Measurements from ENCODE around the gene C1RL. TPM values are rescaled to one million over a fixed set of nuclear protein-coding genes. Genes with fewer than 3 reads are reported as not detected.
"Not testable (repeated sequence)": the region's sequence is repeated elsewhere in the genome, so short reads cannot be mapped to it uniquely, and the experiment has no call there.

The C1RL gene
- total RNA-seq, 1 donor from 2014 or later = 26.6 TPM

DNA sequence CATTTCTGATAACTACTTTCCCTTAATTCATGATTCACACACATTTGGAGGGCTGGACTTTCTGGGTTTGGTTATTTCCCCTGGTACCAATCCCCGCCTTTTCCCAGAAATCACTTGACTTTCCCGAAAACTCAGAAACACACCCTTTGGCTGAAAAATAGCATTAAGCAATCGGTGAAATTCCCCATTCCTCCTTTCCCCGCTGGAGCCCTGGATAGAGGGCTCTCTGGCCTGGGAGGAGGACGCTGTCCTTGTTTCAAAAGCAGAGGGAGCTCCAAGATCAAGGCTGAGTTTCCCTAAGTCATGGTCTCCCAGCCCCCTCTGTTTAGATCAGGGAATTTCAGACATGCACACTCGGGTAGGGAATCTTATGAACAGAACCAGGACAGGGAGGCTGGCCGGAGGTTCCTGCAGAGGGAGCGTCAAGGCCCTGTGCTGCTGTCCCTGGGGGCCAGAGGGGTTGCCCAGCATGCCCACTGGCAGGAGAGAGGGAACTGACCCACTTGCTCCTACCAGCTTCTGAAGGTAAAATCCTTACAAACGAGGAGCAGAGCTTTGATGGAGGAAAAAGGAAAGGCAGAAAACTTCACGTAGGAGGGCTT, 48.6 kb downstream of the C1RL start, which contains the start of gene C1S:
Gene C1S, plus strand, starts transcription at position 366 of the 602 bp plus-strand sequence. CDS start 1,195 bp downstream, outside the sequence.
- peak; percentile 59 for DNase-seq (ENCODE audit: low read depth)
- no peaks in the 10 kb centered on the region for H3K36me3 ChIP-seq (ENCODE audit: control insufficient read depth, insufficient read depth, low read length)
- peaks cover 3% of the 10 kb centered on the region for H3K27me3 ChIP-seq (ENCODE audit: control insufficient read depth, insufficient read depth, low read length)
- H3K4me3 ChIP-seq (ENCODE audit: low read depth, low read length) = no peak within 1 kb of the TSS
- TF ChIP-seq CTCF (IDR thresholded peaks at IDR 0.05; ENCODE audit: insufficient read depth, low read length, poor library complexity, severe bottlenecking) = peak; percentile 74

GRCh38 chr12:7059780-7060179, 49.2 kb downstream of the C1RL start:
- TF ChIP-seq CTCF (IDR thresholded peaks at IDR 0.05; ENCODE audit: insufficient read depth, low read length, poor library complexity, severe bottlenecking) = no peak
- Histone ChIP-seq H3K36me3 (ENCODE audit: control insufficient read depth, insufficient read depth, low read length) (no peaks in the 10 kb centered on the region), H3K4me3 (ENCODE audit: low read depth, low read length) (no peak overlapping the region), H3K27me3 (ENCODE audit: control insufficient read depth, insufficient read depth, low read length) (peaks cover 7% of the 10 kb centered on the region)
- no peak for DNase-seq (ENCODE audit: low read depth)

- peaks cover 7% of the 10 kb centered on the region for H3K27me3 ChIP-seq (ENCODE audit: control insufficient read depth, insufficient read depth, low read length)
- DNase-seq (ENCODE audit: low read depth) = no peak
- H3K36me3 ChIP-seq (ENCODE audit: control insufficient read depth, insufficient read depth, low read length) = no peaks in the 10 kb centered on the region
- TF ChIP-seq CTCF (IDR thresholded peaks at IDR 0.05; ENCODE audit: insufficient read depth, low read length, poor library complexity, severe bottlenecking) = no peak
- H3K4me3 ChIP-seq (ENCODE audit: low read depth, low read length) = no peak overlapping the region
These were observed 50.1 kb downstream of the C1RL start for GRCh38 chr12:7058850-7059395.

DNA sequence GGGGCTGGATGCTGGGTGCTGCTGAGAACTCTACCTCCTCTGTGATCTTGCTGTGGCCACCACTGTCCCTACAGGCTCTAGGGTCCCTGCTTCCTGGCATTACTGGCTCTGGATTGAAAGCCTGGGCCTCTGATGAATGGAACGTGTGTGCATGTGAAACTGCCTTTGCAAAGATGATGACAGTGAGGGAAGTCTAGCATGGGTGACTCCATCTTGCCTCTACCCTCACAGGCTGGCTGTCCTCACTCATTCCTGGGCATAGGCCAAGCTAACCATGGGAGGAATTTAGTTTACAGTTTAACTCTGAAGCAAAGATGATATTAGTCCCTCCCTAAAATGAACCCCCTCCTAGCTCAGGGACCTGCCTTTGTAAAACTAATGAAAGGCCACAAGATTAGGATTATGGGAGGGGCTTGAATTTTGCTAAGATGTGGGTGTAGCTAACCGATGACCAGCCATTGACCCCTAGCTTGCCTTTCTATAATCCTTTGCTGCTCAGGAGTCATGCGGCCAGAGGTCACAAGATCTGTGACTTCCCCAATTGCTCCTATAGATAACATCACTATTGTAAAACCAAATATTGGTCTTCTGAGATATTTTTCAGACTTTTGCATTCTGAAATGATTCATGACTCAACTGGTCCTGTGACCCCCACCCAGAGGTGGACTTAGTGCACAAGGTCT, 50.7 kb downstream of the C1RL start:
- no peak overlapping the region for H3K4me3 ChIP-seq (ENCODE audit: low read depth, low read length)
- H3K27me3 ChIP-seq (ENCODE audit: control insufficient read depth, insufficient read depth, low read length) = peaks cover 7% of the 10 kb centered on the region
- DNase-seq (ENCODE audit: low read depth) = no peak
- H3K36me3 ChIP-seq (ENCODE audit: control insufficient read depth, insufficient read depth, low read length) = no peaks in the 10 kb centered on the region
- TF ChIP-seq CTCF (IDR thresholded peaks at IDR 0.05; ENCODE audit: insufficient read depth, low read length, poor library complexity, severe bottlenecking) = no peak

- DNase-seq (ENCODE audit: low read depth); H3K4me3 ChIP-seq (ENCODE audit: low read depth, low read length); H3K27me3 ChIP-seq (ENCODE audit: control insufficient read depth, insufficient read depth, low read length); H3K36me3 ChIP-seq (ENCODE audit: control insufficient read depth, insufficient read depth, low read length): not testable (repeated sequence)
These were observed 53.3 kb downstream of the C1RL start for GRCh38 chr12:7055736-7056135.

- DNase-seq (ENCODE audit: low read depth) = no peak
- H3K27me3 ChIP-seq (ENCODE audit: control insufficient read depth, insufficient read depth, low read length) = peaks cover 4% of the 10 kb centered on the region
- H3K4me3 ChIP-seq (ENCODE audit: low read depth, low read length) = no peak overlapping the region
These were observed 54.1 kb downstream of the C1RL start for GRCh38 chr12:7054925-7055324.

GRCh38 chr12:7049973-7050372, 59.0 kb downstream of the C1RL start:
- not testable (repeated sequence) for H3K36me3 ChIP-seq (ENCODE audit: control insufficient read depth, insufficient read depth, low read length); H3K27me3 ChIP-seq (ENCODE audit: control insufficient read depth, insufficient read depth, low read length); H3K4me3 ChIP-seq (ENCODE audit: low read depth, low read length); DNase-seq (ENCODE audit: low read depth)

More at GRCh38 chr12:7054925-7055324, 54.1 kb downstream of the C1RL start:
- H3K36me3 ChIP-seq (ENCODE audit: control insufficient read depth, insufficient read depth, low read length) = no peaks in the 10 kb centered on the region
- no peak for TF ChIP-seq CTCF (IDR thresholded peaks at IDR 0.05; ENCODE audit: insufficient read depth, low read length, poor library complexity, severe bottlenecking)

GRCh38 chr12:7049445-7049951, 59.5 kb downstream of the C1RL start:
- DNase-seq (ENCODE audit: low read depth); H3K27me3 ChIP-seq (ENCODE audit: control insufficient read depth, insufficient read depth, low read length); H3K36me3 ChIP-seq (ENCODE audit: control insufficient read depth, insufficient read depth, low read length); H3K4me3 ChIP-seq (ENCODE audit: low read depth, low read length): not testable (repeated sequence)
